ENCODE data around the gene IFITM2. TPM values are rescaled to one million over a fixed set of nuclear protein-coding genes. Genes with fewer than 3 reads are reported as not detected.

The IFITM2 gene
- total RNA-seq, 1 donor from 2014 or later = 39.9 TPM

DNA sequence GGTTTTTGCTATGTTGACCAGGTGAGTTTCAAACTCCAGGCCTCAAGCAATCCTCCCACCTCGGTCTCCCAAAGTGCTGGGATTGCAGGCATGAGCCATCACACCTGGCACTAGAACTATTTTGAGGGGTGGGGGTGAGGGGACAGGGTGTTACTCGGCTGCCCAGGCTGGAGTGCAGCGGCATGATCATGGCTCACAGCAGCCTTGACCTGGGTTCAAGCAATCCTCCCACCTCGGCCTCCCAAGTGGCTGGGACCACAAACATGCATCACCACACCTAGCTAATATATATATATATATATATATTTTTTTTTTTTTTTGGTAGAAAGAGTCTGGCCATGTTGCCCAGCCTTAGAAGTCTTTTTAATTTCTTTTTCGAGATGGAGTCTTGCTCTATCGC, 30.1 kb downstream of the IFITM2 start:
- TF ChIP-seq, protein P1, sequence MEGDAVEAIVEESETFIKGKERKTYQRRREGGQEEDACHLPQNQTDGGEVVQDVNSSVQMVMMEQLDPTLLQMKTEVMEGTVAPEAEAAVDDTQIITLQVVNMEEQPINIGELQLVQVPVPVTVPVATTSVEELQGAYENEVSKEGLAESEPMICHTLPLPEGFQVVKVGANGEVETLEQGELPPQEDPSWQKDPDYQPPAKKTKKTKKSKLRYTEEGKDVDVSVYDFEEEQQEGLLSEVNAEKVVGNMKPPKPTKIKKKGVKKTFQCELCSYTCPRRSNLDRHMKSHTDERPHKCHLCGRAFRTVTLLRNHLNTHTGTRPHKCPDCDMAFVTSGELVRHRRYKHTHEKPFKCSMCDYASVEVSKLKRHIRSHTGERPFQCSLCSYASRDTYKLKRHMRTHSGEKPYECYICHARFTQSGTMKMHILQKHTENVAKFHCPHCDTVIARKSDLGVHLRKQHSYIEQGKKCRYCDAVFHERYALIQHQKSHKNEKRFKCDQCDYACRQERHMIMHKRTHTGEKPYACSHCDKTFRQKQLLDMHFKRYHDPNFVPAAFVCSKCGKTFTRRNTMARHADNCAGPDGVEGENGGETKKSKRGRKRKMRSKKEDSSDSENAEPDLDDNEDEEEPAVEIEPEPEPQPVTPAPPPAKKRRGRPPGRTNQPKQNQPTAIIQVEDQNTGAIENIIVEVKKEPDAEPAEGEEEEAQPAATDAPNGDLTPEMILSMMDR (IDR thresholded peaks at IDR 0.05; ENCODE audit: insufficient read depth, low read length, poor library complexity, severe bottlenecking) = no peak
- no peaks in the 10 kb centered on the region for H3K27me3 ChIP-seq (ENCODE audit: control insufficient read depth, insufficient read depth, low read length)
- H3K36me3 ChIP-seq (ENCODE audit: control insufficient read depth, insufficient read depth, low read length) = no peaks in the 10 kb centered on the region
- no peak for DNase-seq (ENCODE audit: low read depth)
- H3K4me3 ChIP-seq (ENCODE audit: low read depth, low read length) = no peak overlapping the region

- DNase-seq (ENCODE audit: low read depth) = no peak
- TF ChIP-seq, protein P1 (IDR thresholded peaks at IDR 0.05; ENCODE audit: insufficient read depth, low read length, poor library complexity, severe bottlenecking) = no peak
- H3K4me3 ChIP-seq (ENCODE audit: low read depth, low read length) = no peak overlapping the region
- no peaks in the 10 kb centered on the region for H3K27me3 ChIP-seq (ENCODE audit: control insufficient read depth, insufficient read depth, low read length)
- H3K36me3 ChIP-seq (ENCODE audit: control insufficient read depth, insufficient read depth, low read length) = no peaks in the 10 kb centered on the region
These were observed 32.3 kb downstream of the IFITM2 start for GRCh38 chr11:339963-340362.

GRCh38 chr11:340539-341512, 33.2 kb downstream of the IFITM2 start:
- no peak for DNase-seq (ENCODE audit: low read depth)
- TF ChIP-seq, protein P1 (IDR thresholded peaks at IDR 0.05; ENCODE audit: insufficient read depth, low read length, poor library complexity, severe bottlenecking) = no peak
- Histone ChIP-seq H3K36me3 (ENCODE audit: control insufficient read depth, insufficient read depth, low read length) (no peaks in the 10 kb centered on the region), H3K4me3 (ENCODE audit: low read depth, low read length) (no peak overlapping the region), H3K27me3 (ENCODE audit: control insufficient read depth, insufficient read depth, low read length) (no peaks in the 10 kb centered on the region)

DNA sequence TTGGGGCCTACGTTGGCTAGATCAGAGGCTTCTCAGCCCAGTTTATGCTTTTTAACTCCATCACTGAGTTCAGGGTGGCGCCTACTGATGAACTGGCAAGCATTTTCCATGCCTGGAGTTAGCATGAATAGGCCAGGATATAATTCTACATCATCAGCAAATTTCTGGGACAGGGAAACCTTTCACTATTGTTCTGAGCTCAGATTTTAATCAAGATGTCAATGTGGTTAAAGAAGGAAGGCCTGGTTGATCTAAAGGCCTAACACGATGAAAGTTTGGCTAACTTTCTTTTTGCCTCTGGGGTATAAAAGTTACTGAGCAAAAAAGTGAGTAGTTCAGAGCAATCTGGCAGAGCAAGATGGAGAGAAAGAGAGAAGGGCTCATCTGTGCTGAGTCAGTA, 34.7 kb downstream of the IFITM2 start:
- no peak for DNase-seq (ENCODE audit: low read depth)

DNA sequence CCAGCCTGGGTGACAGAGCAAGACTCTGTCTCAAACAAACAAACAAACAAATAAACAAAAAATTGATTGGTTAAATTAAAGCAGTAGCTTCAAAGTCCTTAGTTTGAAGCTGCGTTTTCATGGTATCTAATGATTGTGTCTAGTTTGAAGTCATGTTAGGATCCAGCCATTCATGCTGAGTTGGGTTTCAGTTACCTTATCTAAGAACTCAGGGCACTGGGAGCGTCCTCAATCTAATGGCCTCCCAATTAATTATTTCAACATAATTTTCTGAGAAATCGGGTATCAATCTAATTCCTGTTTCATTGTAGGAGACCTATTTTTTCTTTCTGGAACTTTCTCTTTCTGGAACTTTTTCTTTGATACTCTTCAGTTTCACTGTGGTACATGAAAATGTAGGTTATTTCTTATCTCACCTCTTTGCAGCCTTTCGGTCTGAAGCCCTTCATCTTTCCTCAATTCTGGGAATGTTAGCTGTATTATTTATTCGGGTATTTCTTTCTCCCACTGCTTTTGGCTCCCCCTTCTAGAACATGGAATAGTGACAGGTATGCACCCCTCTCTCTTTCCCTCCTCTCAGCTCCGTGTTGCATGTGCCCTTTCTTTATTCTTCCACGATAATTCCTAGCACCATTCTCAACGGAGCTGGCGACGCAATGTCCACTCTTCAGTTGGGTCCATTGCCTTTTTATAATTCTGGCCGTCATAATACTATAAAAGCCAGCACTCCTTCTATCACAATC, 37.4 kb downstream of the IFITM2 start:
- Histone ChIP-seq H3K36me3 (ENCODE audit: control insufficient read depth, insufficient read depth, low read length) (no peaks in the 10 kb centered on the region), H3K27me3 (ENCODE audit: control insufficient read depth, insufficient read depth, low read length) (no peaks in the 10 kb centered on the region), H3K4me3 (ENCODE audit: low read depth, low read length) (no peak overlapping the region)
- DNase-seq (ENCODE audit: low read depth) = no peak
- TF ChIP-seq, protein P1 (IDR thresholded peaks at IDR 0.05; ENCODE audit: insufficient read depth, low read length, poor library complexity, severe bottlenecking) = no peak

More for the DNA sequence above, 34.7 kb downstream of the IFITM2 start:
- TF ChIP-seq, protein P1 (IDR thresholded peaks at IDR 0.05; ENCODE audit: insufficient read depth, low read length, poor library complexity, severe bottlenecking) = no peak
- Histone ChIP-seq H3K27me3 (ENCODE audit: control insufficient read depth, insufficient read depth, low read length) (no peaks in the 10 kb centered on the region), H3K4me3 (ENCODE audit: low read depth, low read length) (no peak overlapping the region), H3K36me3 (ENCODE audit: control insufficient read depth, insufficient read depth, low read length) (no peaks in the 10 kb centered on the region)

All from kidney epithelial cell (primary cell).